Common myeloid progenitor, CD34-positive (primary cell): ENCODE results near the gene VAPB.

Experiments used
- CTCF ChIA-PET: fragments of 350-600 bp; sonication (Branson Sonifier 250); formaldehyde crosslinking; loops from one replicate; lab custom pipeline; 2021; ENCODE audit warnings: antibody characterized with exemption; lab: Charles Lee
- POLR2A ChIA-PET: fragments of 350-600 bp; sonication (Branson Sonifier 250); formaldehyde crosslinking; loops from one replicate; lab custom pipeline; 2021; ENCODE audit warnings: antibody characterized with exemption; lab: Charles Lee
- DNase-seq, 3 donors: peaks; one replicate each; pipeline versions ENCODE4 v3.0.0 to v3.0.0-alpha.2; 2013
- H3K27ac ChIP-seq, 2 experiments: 1 replicate in 1 of 2; 2 replicates in 1 of 2; pipeline ENCODE4 v1.7.0; 2013; ENCODE audit warnings: inconsistent platforms in 2 of 2, low read length in 2 of 2, mild to moderate bottlenecking in 2 of 2, low read depth in 1 of 2, moderate library complexity in 1 of 2; ENCODE audit not compliant: severe bottlenecking in 2 of 2, insufficient read depth in 1 of 2, poor library complexity in 1 of 2
- H3K27me3 ChIP-seq, 5 experiments: replicated peaks in 2 of 5; 1 replicate in 3 of 5; 2 replicates in 2 of 5; pipeline versions ENCODE4 v1.6.1 to v1.7.0; 2013; ENCODE audit warnings: low read length in 4 of 5, mild to moderate bottlenecking in 2 of 5, moderate library complexity in 2 of 5, inconsistent platforms in 1 of 5; ENCODE audit not compliant: insufficient read depth in 5 of 5, control insufficient read depth in 4 of 5
- H3K36me3 ChIP-seq, 4 experiments: 1 replicate in 2 of 4; 2 replicates in 2 of 4; pipeline versions ENCODE4 v1.6.1 to v1.7.0; 2013; ENCODE audit warnings: low read length in 3 of 4, control low read depth in 1 of 4, mild to moderate bottlenecking in 1 of 4; ENCODE audit not compliant: control insufficient read depth in 4 of 4, insufficient read depth in 4 of 4
- H3K4me1 ChIP-seq, 4 experiments: 1 replicate in 3 of 4; 2 replicates in 1 of 4; pipeline versions ENCODE4 v1.6.1 to v1.7.1; 2013; ENCODE audit warnings: low read length in 3 of 4, mild to moderate bottlenecking in 3 of 4, control low read depth in 1 of 4, inconsistent platforms in 1 of 4, moderate library complexity in 1 of 4; ENCODE audit not compliant: control insufficient read depth in 4 of 4, insufficient read depth in 4 of 4; ENCODE audit errors: control extremely low read depth in 1 of 4
- H3K4me3 ChIP-seq, 7 experiments: 1 replicate in 4 of 7; 2 replicates in 3 of 7; pipeline versions ENCODE4 v1.5.1 to v1.7.0; 2013; ENCODE audit warnings: mild to moderate bottlenecking in 7 of 7, low read length in 6 of 7, moderate library complexity in 6 of 7, inconsistent platforms in 2 of 7, low read depth in 2 of 7, control low read depth in 1 of 7; ENCODE audit not compliant: insufficient read depth in 4 of 7, control insufficient read depth in 1 of 7; ENCODE audit errors: extremely low read depth in 1 of 7
- H3K9me3 ChIP-seq, 5 experiments: 1 replicate in 4 of 5; 2 replicates in 1 of 5; pipeline versions ENCODE4 v1.6.1 to v1.7.1; 2013; ENCODE audit warnings: low read length in 4 of 5, mild to moderate bottlenecking in 2 of 5, inconsistent platforms in 1 of 5, low read depth in 1 of 5, moderate library complexity in 1 of 5; ENCODE audit not compliant: control insufficient read depth in 4 of 5, insufficient read depth in 2 of 5; ENCODE audit errors: control extremely low read depth in 1 of 5
- WGBS: methylation state at CpG from one replicate; pipeline ENCODE4 v1.1.5; 2013; ENCODE audit not compliant: insufficient coverage; 5-methylcytosine and 5-hydroxymethylcytosine counted together

Gene VAPB

GRCh38 chr20:58446264-58446959 is 57.4 kb downstream of the VAPB start:
- ChIA-PET CTCF (interaction anchor here (1.0 to 4.3 kb wide), 6 partner anchors 57 to 262 kb away, joined by 3 to 32 read pairs (median 4); partner anchors contain the start of gene VAPB), POLR2A (no interaction called here)
- H3K27me3 ChIP-seq = no peaks in the 10 kb centered on the region
- no peak overlapping the region for H3K27ac ChIP-seq
- no peak overlapping the region for H3K4me3 ChIP-seq
- H3K9me3 ChIP-seq = no peaks in the 10 kb centered on the region
- peaks cover 18 to 65% (median 22%) of the 10 kb centered on the region in 4 experiments for H3K36me3 ChIP-seq
- H3K4me1 ChIP-seq = peaks cover 0 to 3% (median 0%) of the 10 kb centered on the region in 4 experiments
- DNase-seq = no peak
- 91% methylated on average over 5 of the region's 6 CpGs for WGBS

- no peaks in the 10 kb centered on the region for H3K27me3 ChIP-seq
- WGBS = 98% methylated on average over 6 of the region's 7 CpGs
- CTCF ChIA-PET = interaction anchor here (0.6 to 4.3 kb wide), 15 partner anchors 9 to 263 kb away, joined by 3 to 32 read pairs (median 3); partner anchors contain the start of gene VAPB
- H3K27ac ChIP-seq = no peak overlapping the region
- no peak for DNase-seq
- POLR2A ChIA-PET = no interaction called here
- H3K9me3 ChIP-seq = no peaks in the 10 kb centered on the region
- peaks cover 0 to 3% (median 0%) of the 10 kb centered on the region in 4 experiments for H3K4me1 ChIP-seq
- peaks cover 17 to 64% (median 21%) of the 10 kb centered on the region in 4 experiments for H3K36me3 ChIP-seq
- H3K4me3 ChIP-seq = no peak overlapping the region
Observed at GRCh38 chr20:58446960-58447265, 57.9 kb downstream of the VAPB start.

GRCh38 chr20:58447511-58448391 is 58.7 kb downstream of the VAPB start:
- CTCF ChIA-PET = interaction anchor here (0.6 to 4.3 kb wide), 20 partner anchors 9 to 263 kb away, joined by 3 to 32 read pairs (median 4); partner anchors contain the start of gene VAPB
- Histone ChIP-seq H3K9me3 (no peaks in the 10 kb centered on the region), H3K27ac (no peak overlapping the region), H3K36me3 (peaks cover 9 to 61% (median 20%) of the 10 kb centered on the region in 4 experiments), H3K4me1 (peaks cover 0 to 3% (median 0%) of the 10 kb centered on the region in 4 experiments), H3K27me3 (no peaks in the 10 kb centered on the region), H3K4me3 (no peak overlapping the region)
- 67% methylated on average over 8 of the region's 10 CpGs for WGBS
- DNase-seq = peak; percentile 43 to 71 (median 62)
- POLR2A ChIA-PET = no interaction called here

DNA sequence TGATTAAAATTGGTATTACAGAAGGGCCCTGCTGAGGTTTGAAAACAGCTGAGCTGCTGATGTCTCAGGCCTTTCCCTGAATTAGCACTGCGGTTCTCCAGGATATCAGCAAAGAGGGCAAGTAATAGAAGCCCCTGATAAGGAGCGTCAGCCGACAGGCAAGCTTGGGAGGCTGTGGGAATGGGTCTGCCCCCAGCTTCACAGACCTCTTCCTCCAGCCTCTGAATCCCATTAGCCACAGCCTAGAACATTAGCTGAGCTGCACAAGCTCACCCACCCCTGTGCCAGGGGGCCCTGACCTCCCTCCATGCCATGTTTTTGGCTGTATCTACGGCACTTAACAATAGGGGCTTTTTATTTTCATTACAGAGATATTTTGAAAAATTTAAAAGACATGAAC is 59.9 kb downstream of the VAPB start:
- H3K27ac ChIP-seq = no peak overlapping the region
- WGBS = 96% methylated on average over 3 of the region's 4 CpGs
- POLR2A ChIA-PET = no interaction called here
- peaks cover 0 to 3% (median 0%) of the 10 kb centered on the region in 4 experiments for H3K4me1 ChIP-seq
- peaks cover 5 to 55% (median 16%) of the 10 kb centered on the region in 4 experiments for H3K36me3 ChIP-seq
- DNase-seq = no peak
- H3K4me3 ChIP-seq = no peak overlapping the region
- peaks cover 0 to 2% (median 0%) of the 10 kb centered on the region in 5 experiments for H3K9me3 ChIP-seq
- CTCF ChIA-PET = interaction anchor here (0.9 to 4.3 kb wide), 6 partner anchors 10 to 213 kb away, joined by 3 to 32 read pairs (median 6); no protein-coding TSS in a partner anchor
- H3K27me3 ChIP-seq = no peaks in the 10 kb centered on the region

- Histone ChIP-seq H3K4me1 (peaks cover 0 to 3% (median 0%) of the 10 kb centered on the region in 4 experiments), H3K27me3 (no peaks in the 10 kb centered on the region), H3K27ac (no peak overlapping the region), H3K36me3 (peaks cover under 1 to 47% (median 10%) of the 10 kb centered on the region in 4 experiments), H3K9me3 (peaks cover 0 to 9% (median 0%) of the 10 kb centered on the region in 5 experiments), H3K4me3 (no peak overlapping the region)
- DNase-seq = no peak
- WGBS = 96% methylated on average over 9 of the region's 10 CpGs
- ChIA-PET CTCF (interaction anchor here (1.6 to 4.3 kb wide), 2 partner anchors 212 to 214 kb away, joined by 3 to 32 read pairs; no protein-coding TSS in a partner anchor), POLR2A (no interaction called here)
Observed at GRCh38 chr20:58449681-58450221, 60.7 kb downstream of the VAPB start.

DNA sequence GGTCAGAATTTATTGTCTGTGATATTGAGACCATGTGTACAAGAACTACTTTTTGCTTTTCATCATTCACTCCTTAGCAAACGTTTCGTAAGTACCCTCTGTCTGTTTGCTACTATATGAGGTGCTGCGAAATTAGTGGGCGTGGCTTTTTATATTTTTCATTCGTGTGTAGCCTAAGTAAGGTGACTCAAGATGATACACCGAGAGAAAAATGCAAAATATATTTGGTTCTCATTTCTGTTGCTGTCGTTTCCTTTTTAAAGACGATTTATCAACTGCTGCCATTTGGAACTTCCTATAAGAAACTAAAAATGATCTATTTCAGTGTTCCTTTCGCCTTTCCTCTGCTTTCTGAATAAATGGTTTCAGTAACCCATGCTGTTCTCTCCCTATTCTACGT is 61.2 kb downstream of the VAPB start:
- H3K4me1 ChIP-seq = peaks cover 0 to 3% (median 0%) of the 10 kb centered on the region in 4 experiments
- no peak overlapping the region for H3K27ac ChIP-seq
- no peaks in the 10 kb centered on the region for H3K27me3 ChIP-seq
- DNase-seq = no peak
- ChIA-PET CTCF (interaction anchor here (1.6 kb wide), 1 partner anchor 213 kb away, joined by 3 read pairs; no protein-coding TSS in a partner anchor), POLR2A (no interaction called here)
- peaks cover 0 to 9% (median 0%) of the 10 kb centered on the region in 5 experiments for H3K9me3 ChIP-seq
- H3K36me3 ChIP-seq = peaks cover 0 to 42% (median 6%) of the 10 kb centered on the region in 4 experiments
- H3K4me3 ChIP-seq = no peak overlapping the region
- WGBS = 65% methylated on average over 8 of the region's 10 CpGs
